Stimulated activated CD8-positive, alpha-beta memory T cell treated with anti-CD3 and anti-CD28 coated beads, Interleukin-15, amount 100 ng/mL, for 4 hours (primary cell): ENCODE results near the gene TDRD1.

Experiments
- DNase-seq, 2 donors: peaks; one replicate each; pipeline ENCODE4 v3.0.0-alpha.2; 2020; ENCODE audit warnings: low read depth in 2 of 2

The TDRD1 gene

GRCh38 chr10:114175667-114176066, 3.5 kb upstream of the TDRD1 start:
- no peak for DNase-seq

- no peak for DNase-seq
These were observed 2.6 kb upstream of the TDRD1 start for GRCh38 chr10:114176511-114176910.

- DNase-seq = no peak
These were observed 594 bp downstream of the TDRD1 start for GRCh38 chr10:114179747-114180146.

GRCh38 chr10:114180937-114181336, 1.8 kb downstream of the TDRD1 start:
- no peak for DNase-seq

GRCh38 chr10:114181971-114182370, 2.8 kb downstream of the TDRD1 start:
- no peak for DNase-seq

GRCh38 chr10:114183563-114183962, 4.4 kb downstream of the TDRD1 start:
- no peak for DNase-seq

- no peak for DNase-seq
These were observed 5.1 kb downstream of the TDRD1 start for GRCh38 chr10:114184276-114184675.

- no peak for DNase-seq
These were observed 8.8 kb downstream of the TDRD1 start for GRCh38 chr10:114188001-114188400.

- DNase-seq = no peak
These were observed 9.7 kb downstream of the TDRD1 start for GRCh38 chr10:114188900-114189299.

- DNase-seq = no peak
These were observed 10.5 kb downstream of the TDRD1 start for GRCh38 chr10:114189700-114190099.

- DNase-seq = no peak
These were observed 15.9 kb downstream of the TDRD1 start for GRCh38 chr10:114195079-114195478.

GRCh38 chr10:114199239-114199638, 20.1 kb downstream of the TDRD1 start:
- no peak for DNase-seq

- DNase-seq = no peak
These were observed 23.7 kb downstream of the TDRD1 start for GRCh38 chr10:114202812-114203211.

GRCh38 chr10:114206902-114207301, 27.7 kb downstream of the TDRD1 start:
- DNase-seq = no peak

- DNase-seq = no peak
These were observed 28.2 kb downstream of the TDRD1 start for GRCh38 chr10:114207349-114207748.

- DNase-seq = no peak
These were observed 29.2 kb downstream of the TDRD1 start for GRCh38 chr10:114208351-114208750.

- DNase-seq = no peak
These were observed 33.0 kb downstream of the TDRD1 start for GRCh38 chr10:114212153-114212552.

- no peak for DNase-seq
These were observed 35.9 kb downstream of the TDRD1 start for GRCh38 chr10:114215033-114215432.

GRCh38 chr10:114220281-114220680, 41.1 kb downstream of the TDRD1 start:
- DNase-seq = no peak

- DNase-seq = no peak
These were observed 42.1 kb downstream of the TDRD1 start for GRCh38 chr10:114221235-114221634.

- no peak for DNase-seq
These were observed 43.9 kb downstream of the TDRD1 start for GRCh38 chr10:114223066-114223465.

- DNase-seq = no peak
These were observed 49.0 kb downstream of the TDRD1 start for GRCh38 chr10:114228156-114228555.

- DNase-seq = no peak
These were observed 53.5 kb downstream of the TDRD1 start for GRCh38 chr10:114232561-114233176.

GRCh38 chr10:114233482-114233881, 54.3 kb downstream of the TDRD1 start:
- DNase-seq = no peak
